ENCODE data around the gene BLVRA.

Gene BLVRA

GRCh38 chr7:43764807-43765491, 6.5 kb downstream of the BLVRA start:
- no peak overlapping the region for H3K4me2 ChIP-seq (ENCODE audit: low read length)
- no peaks in the 10 kb centered on the region for H3K9me3 ChIP-seq (ENCODE audit: control insufficient read depth, insufficient read depth, low read length)
- no peak for TF ChIP-seq CTCF (IDR thresholded peaks at IDR 0.05; ENCODE audit: low read depth, low read length, poor library complexity, severe bottlenecking)
- no peak; the same call in 1 of the 2 replicates for TF ChIP-seq EZH2phosphoT487 (IDR thresholded peaks at IDR 0.05; ENCODE audit: borderline replicate concordance, low read length)
- no peaks in the 10 kb centered on the region for H4K20me1 ChIP-seq (ENCODE audit: control insufficient read depth, insufficient read depth, low read depth, low read length)
- peaks cover 35% of the 10 kb centered on the region for H3K27me3 ChIP-seq (ENCODE audit: control insufficient read depth, low read length)
- no peaks in the 10 kb centered on the region for H3K9me2 ChIP-seq (replicated peaks; ENCODE audit: control insufficient read depth, low read length)
- H3K79me2 ChIP-seq (ENCODE audit: control insufficient read depth, low read length) = no peaks in the 10 kb centered on the region
- H3F3A ChIP-seq (ENCODE audit: control insufficient read depth, insufficient read depth) = no peaks in the 10 kb centered on the region
- H3K36me3 ChIP-seq (ENCODE audit: control insufficient read depth, low read length) = no peaks in the 10 kb centered on the region
- no peak overlapping the region for H3K27ac ChIP-seq (ENCODE audit: low read depth, low read length)
- no peak overlapping the region for H3K4me3 ChIP-seq (ENCODE audit: low read length)
- peaks cover 6% of the 10 kb centered on the region for H3K4me1 ChIP-seq (ENCODE audit: control insufficient read depth, low read length)

- Histone ChIP-seq H3K4me3 (ENCODE audit: low read length) (no peak overlapping the region), H3K36me3 (ENCODE audit: control insufficient read depth, low read length) (no peaks in the 10 kb centered on the region), H3K4me1 (ENCODE audit: control insufficient read depth, low read length) (peaks cover 6% of the 10 kb centered on the region), H3K9me2 (replicated peaks; ENCODE audit: control insufficient read depth, low read length) (no peaks in the 10 kb centered on the region), H3K27ac (ENCODE audit: low read depth, low read length) (no peak overlapping the region), H3K27me3 (ENCODE audit: control insufficient read depth, low read length) (peaks cover 29% of the 10 kb centered on the region), H3K79me2 (ENCODE audit: control insufficient read depth, low read length) (no peaks in the 10 kb centered on the region), H3K4me2 (ENCODE audit: low read length) (no peak overlapping the region), H3K9me3 (ENCODE audit: control insufficient read depth, insufficient read depth, low read length) (no peaks in the 10 kb centered on the region), H4K20me1 (ENCODE audit: control insufficient read depth, insufficient read depth, low read depth, low read length) (no peaks in the 10 kb centered on the region), H3F3A (ENCODE audit: control insufficient read depth, insufficient read depth) (no peaks in the 10 kb centered on the region)
- TF ChIP-seq EZH2phosphoT487 (IDR thresholded peaks at IDR 0.05; ENCODE audit: borderline replicate concordance, low read length) = no peak
- TF ChIP-seq CTCF (IDR thresholded peaks at IDR 0.05; ENCODE audit: low read depth, low read length, poor library complexity, severe bottlenecking) = no peak
Observed at GRCh38 chr7:43766564-43766963, 8.1 kb downstream of the BLVRA start.

GRCh38 chr7:43767311-43767710, 8.8 kb downstream of the BLVRA start:
- Histone ChIP-seq H3F3A (ENCODE audit: control insufficient read depth, insufficient read depth) (no peaks in the 10 kb centered on the region), H3K4me1 (ENCODE audit: control insufficient read depth, low read length) (peaks cover 6% of the 10 kb centered on the region), H3K4me3 (ENCODE audit: low read length) (no peak overlapping the region), H3K9me3 (ENCODE audit: control insufficient read depth, insufficient read depth, low read length) (no peaks in the 10 kb centered on the region), H3K27ac (ENCODE audit: low read depth, low read length) (no peak overlapping the region), H3K4me2 (ENCODE audit: low read length) (no peak overlapping the region), H4K20me1 (ENCODE audit: control insufficient read depth, insufficient read depth, low read depth, low read length) (no peaks in the 10 kb centered on the region), H3K27me3 (ENCODE audit: control insufficient read depth, low read length) (peaks cover 23% of the 10 kb centered on the region), H3K79me2 (ENCODE audit: control insufficient read depth, low read length) (no peaks in the 10 kb centered on the region), H3K36me3 (ENCODE audit: control insufficient read depth, low read length) (no peaks in the 10 kb centered on the region), H3K9me2 (replicated peaks; ENCODE audit: control insufficient read depth, low read length) (no peaks in the 10 kb centered on the region)
- TF ChIP-seq CTCF (IDR thresholded peaks at IDR 0.05; ENCODE audit: low read depth, low read length, poor library complexity, severe bottlenecking) = no peak
- TF ChIP-seq EZH2phosphoT487 (IDR thresholded peaks at IDR 0.05; ENCODE audit: borderline replicate concordance, low read length) = no peak
